ENCODE results near the gene CYGB.

CYGB gene

DNA sequence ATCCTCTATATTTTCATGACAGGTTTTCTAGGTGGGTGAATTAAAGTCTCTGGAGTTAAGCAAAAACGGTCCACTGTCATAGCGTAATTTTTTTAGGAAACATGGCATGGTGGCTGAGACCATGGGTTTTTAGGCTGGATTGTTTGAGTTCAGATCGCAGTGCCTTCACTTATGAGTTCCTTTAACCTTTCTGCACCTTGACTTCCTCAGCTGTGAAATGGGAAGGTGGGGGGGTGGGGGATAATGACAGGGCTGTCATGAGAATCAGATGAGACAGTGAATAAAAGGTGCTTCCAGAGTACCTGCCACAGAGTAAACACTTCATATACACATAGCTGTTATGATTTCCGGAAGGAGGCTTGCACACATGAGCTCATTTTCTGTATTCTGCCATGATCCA lies 14.2 kb upstream of the CYGB start:
- Histone ChIP-seq H3K4me3 (ENCODE audit: low read length) (no peak overlapping the region), H2AFZ (ENCODE audit: low read depth, low read length) (no peak overlapping the region), H3K4me1 (ENCODE audit: insufficient read depth, low read length) (peaks cover 12% of the 10 kb centered on the region), H3K9me3 (ENCODE audit: low read length) (no peaks in the 10 kb centered on the region), H3K36me3 (ENCODE audit: insufficient read depth, low read length) (no peaks in the 10 kb centered on the region), H3K27me3 (ENCODE audit: insufficient read depth, low read length) (no peaks in the 10 kb centered on the region)

- H3K4me1 ChIP-seq (ENCODE audit: insufficient read depth, low read length): peaks cover 19% of the 10 kb centered on the region
- H2AFZ ChIP-seq (ENCODE audit: low read depth, low read length): no peak overlapping the region
- no peak overlapping the region for H3K4me3 ChIP-seq (ENCODE audit: low read length)
- H3K27me3 ChIP-seq (ENCODE audit: insufficient read depth, low read length): no peaks in the 10 kb centered on the region
- H3K36me3 ChIP-seq (ENCODE audit: insufficient read depth, low read length): no peaks in the 10 kb centered on the region
- H3K9me3 ChIP-seq (ENCODE audit: low read length): no peaks in the 10 kb centered on the region
These were observed 13.5 kb upstream of the CYGB start for GRCh38 chr17:76550712-76551615.

DNA sequence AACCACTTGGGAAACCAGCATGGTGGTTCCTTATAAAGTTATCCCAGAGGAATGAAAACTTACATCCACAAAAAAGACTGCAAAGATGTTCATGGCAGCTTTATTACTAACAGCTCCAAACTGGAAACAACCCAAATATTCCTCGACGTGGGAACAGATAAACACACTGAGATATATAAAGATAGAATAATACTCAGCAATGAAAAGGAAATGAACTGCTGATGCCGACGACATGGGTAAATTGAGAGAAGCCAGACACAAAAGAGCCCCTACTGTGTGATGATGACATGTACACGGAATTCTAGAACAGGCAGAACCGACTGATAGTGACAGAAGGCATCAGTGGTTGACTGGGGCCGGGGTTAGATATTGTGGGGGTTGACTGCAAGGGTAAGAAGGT lies 12.0 kb upstream of the CYGB start:
- no peaks in the 10 kb centered on the region for H3K27me3 ChIP-seq (ENCODE audit: insufficient read depth, low read length)
- no peak overlapping the region for H3K4me3 ChIP-seq (ENCODE audit: low read length)
- peaks cover 33% of the 10 kb centered on the region for H3K4me1 ChIP-seq (ENCODE audit: insufficient read depth, low read length)
- H3K36me3 ChIP-seq (ENCODE audit: insufficient read depth, low read length): no peaks in the 10 kb centered on the region
- H3K9me3 ChIP-seq (ENCODE audit: low read length): no peaks in the 10 kb centered on the region
- no peak overlapping the region for H2AFZ ChIP-seq (ENCODE audit: low read depth, low read length)

DNA sequence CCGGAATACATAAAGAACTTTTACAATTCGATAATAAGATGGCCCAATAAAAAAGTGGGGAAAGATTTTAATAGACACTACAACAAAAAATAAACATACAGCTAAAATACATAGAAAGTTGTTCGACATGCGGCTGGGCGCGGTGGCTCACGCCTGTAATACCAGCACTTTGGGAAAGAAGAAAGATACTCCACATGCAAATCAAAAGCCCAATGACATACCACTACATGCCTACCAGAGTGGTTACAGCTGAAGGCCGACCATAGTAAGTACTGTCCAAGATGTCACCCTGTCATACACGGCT lies 11.7 kb upstream of the CYGB start:
- Histone ChIP-seq H2AFZ (ENCODE audit: low read depth, low read length) (no peak overlapping the region), H3K4me3 (ENCODE audit: low read length) (no peak overlapping the region), H3K27me3 (ENCODE audit: insufficient read depth, low read length) (no peaks in the 10 kb centered on the region), H3K36me3 (ENCODE audit: insufficient read depth, low read length) (no peaks in the 10 kb centered on the region), H3K9me3 (ENCODE audit: low read length) (no peaks in the 10 kb centered on the region), H3K4me1 (ENCODE audit: insufficient read depth, low read length) (peaks cover 37% of the 10 kb centered on the region)

GRCh38 chr17:76548378-76549214 lies 11.1 kb upstream of the CYGB start:
- no peak overlapping the region for H3K4me3 ChIP-seq (ENCODE audit: low read length)
- no peaks in the 10 kb centered on the region for H3K27me3 ChIP-seq (ENCODE audit: insufficient read depth, low read length)
- no peaks in the 10 kb centered on the region for H3K9me3 ChIP-seq (ENCODE audit: low read length)
- H3K36me3 ChIP-seq (ENCODE audit: insufficient read depth, low read length): no peaks in the 10 kb centered on the region
- H2AFZ ChIP-seq (ENCODE audit: low read depth, low read length): no peak overlapping the region
- peaks cover 43% of the 10 kb centered on the region for H3K4me1 ChIP-seq (ENCODE audit: insufficient read depth, low read length)

- H3K9me3 ChIP-seq (ENCODE audit: low read length): no peaks in the 10 kb centered on the region
- H3K4me3 ChIP-seq (ENCODE audit: low read length): no peak overlapping the region
- no peaks in the 10 kb centered on the region for H3K36me3 ChIP-seq (ENCODE audit: insufficient read depth, low read length)
- peaks cover 51% of the 10 kb centered on the region for H3K4me1 ChIP-seq (ENCODE audit: insufficient read depth, low read length)
- no peak overlapping the region for H2AFZ ChIP-seq (ENCODE audit: low read depth, low read length)
- no peaks in the 10 kb centered on the region for H3K27me3 ChIP-seq (ENCODE audit: insufficient read depth, low read length)
These were observed 10.2 kb upstream of the CYGB start for GRCh38 chr17:76547642-76548202.

DNA sequence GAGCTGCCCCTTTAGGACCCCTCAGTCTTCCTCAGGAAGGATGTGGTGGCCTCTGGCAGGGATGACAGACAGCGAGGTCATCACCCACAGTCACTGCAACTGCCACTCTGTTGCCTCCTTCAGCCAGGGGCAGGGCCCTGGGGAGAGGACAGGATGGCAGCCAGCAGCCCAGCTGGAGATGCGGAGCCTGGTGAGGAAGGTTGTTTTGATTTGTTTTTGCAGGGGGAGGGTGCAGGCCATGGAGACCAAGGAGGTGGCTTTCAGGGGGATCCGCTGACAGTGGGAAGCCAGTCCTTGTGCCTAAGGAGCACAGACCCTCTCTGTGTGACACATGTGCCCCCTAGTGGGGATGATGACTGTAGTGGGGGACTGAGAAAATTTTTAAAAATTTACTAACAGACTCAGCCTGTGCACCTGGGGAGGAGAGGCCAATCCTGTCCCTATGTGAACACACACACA lies 9.7 kb upstream of the CYGB start:
- Histone ChIP-seq H3K27me3 (ENCODE audit: insufficient read depth, low read length) (no peaks in the 10 kb centered on the region), H3K4me3 (ENCODE audit: low read length) (no peak overlapping the region), H3K36me3 (ENCODE audit: insufficient read depth, low read length) (no peaks in the 10 kb centered on the region), H3K9me3 (ENCODE audit: low read length) (no peaks in the 10 kb centered on the region), H2AFZ (ENCODE audit: low read depth, low read length) (no peak overlapping the region), H3K4me1 (ENCODE audit: insufficient read depth, low read length) (peaks cover 55% of the 10 kb centered on the region)

DNA sequence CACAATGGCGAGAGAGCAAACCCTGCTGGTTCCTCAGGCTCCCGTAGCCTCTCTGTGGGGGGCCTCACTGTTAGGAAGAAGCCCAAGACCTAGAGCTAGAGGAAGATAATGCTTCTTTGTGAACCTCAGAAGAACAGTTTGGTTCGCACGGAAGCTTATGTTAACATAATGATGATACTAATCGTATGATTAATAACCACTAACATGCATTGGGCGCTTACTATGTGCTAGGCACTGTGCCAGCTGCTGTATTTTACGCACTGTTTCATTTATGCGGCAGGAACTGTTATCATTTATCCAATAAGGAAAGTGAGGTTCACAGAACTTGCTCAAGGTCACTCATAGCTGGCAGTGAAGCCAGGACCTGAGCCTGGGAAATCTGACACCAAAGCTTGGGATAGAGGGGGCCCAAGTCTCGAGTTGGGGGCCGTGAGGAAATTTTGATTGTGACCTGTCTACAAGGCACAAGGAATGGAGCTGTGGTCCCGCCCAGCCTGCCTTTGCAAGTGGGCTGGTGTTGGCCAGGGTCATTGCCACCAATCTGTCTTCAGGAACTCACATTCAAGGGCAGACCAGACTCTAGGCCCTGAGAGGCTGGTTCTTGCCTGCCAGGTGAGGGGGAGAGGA lies 9.2 kb upstream of the CYGB start:
- no peaks in the 10 kb centered on the region for H3K36me3 ChIP-seq (ENCODE audit: insufficient read depth, low read length)
- H2AFZ ChIP-seq (ENCODE audit: low read depth, low read length): no peak overlapping the region
- H3K4me3 ChIP-seq (ENCODE audit: low read length): no peak overlapping the region
- peaks cover 55% of the 10 kb centered on the region for H3K4me1 ChIP-seq (ENCODE audit: insufficient read depth, low read length)
- H3K9me3 ChIP-seq (ENCODE audit: low read length): no peaks in the 10 kb centered on the region
- no peaks in the 10 kb centered on the region for H3K27me3 ChIP-seq (ENCODE audit: insufficient read depth, low read length)

GRCh38 chr17:76545918-76546555 lies 8.5 kb upstream of the CYGB start:
- Histone ChIP-seq H3K27me3 (ENCODE audit: insufficient read depth, low read length) (no peaks in the 10 kb centered on the region), H3K4me1 (ENCODE audit: insufficient read depth, low read length) (peaks cover 60% of the 10 kb centered on the region), H2AFZ (ENCODE audit: low read depth, low read length) (no peak overlapping the region), H3K36me3 (ENCODE audit: insufficient read depth, low read length) (no peaks in the 10 kb centered on the region), H3K9me3 (ENCODE audit: low read length) (no peaks in the 10 kb centered on the region), H3K4me3 (ENCODE audit: low read length) (no peak overlapping the region)

- H3K9me3 ChIP-seq (ENCODE audit: low read length): no peaks in the 10 kb centered on the region
- H3K27me3 ChIP-seq (ENCODE audit: insufficient read depth, low read length): no peaks in the 10 kb centered on the region
- H2AFZ ChIP-seq (ENCODE audit: low read depth, low read length): peak overlapping the region; percentile 79
- H3K4me3 ChIP-seq (ENCODE audit: low read length): peak overlapping the region; percentile 37
- no peaks in the 10 kb centered on the region for H3K36me3 ChIP-seq (ENCODE audit: insufficient read depth, low read length)
- H3K4me1 ChIP-seq (ENCODE audit: insufficient read depth, low read length): peaks cover 63% of the 10 kb centered on the region
These were observed 7.2 kb upstream of the CYGB start for GRCh38 chr17:76544546-76545365.

GRCh38 chr17:76543826-76544545 lies 6.5 kb upstream of the CYGB start:
- Histone ChIP-seq H3K4me1 (ENCODE audit: insufficient read depth, low read length) (peaks cover 65% of the 10 kb centered on the region), H3K27me3 (ENCODE audit: insufficient read depth, low read length) (peaks cover 7% of the 10 kb centered on the region), H3K4me3 (ENCODE audit: low read length) (peak overlapping the region; percentile 37), H3K9me3 (ENCODE audit: low read length) (no peaks in the 10 kb centered on the region), H2AFZ (ENCODE audit: low read depth, low read length) (peak overlapping the region; percentile 79), H3K36me3 (ENCODE audit: insufficient read depth, low read length) (no peaks in the 10 kb centered on the region)
